Measurements from ENCODE around the gene RPL27A.
A peak's percentile ranks its signal among the peaks of the same experiment; 100 is the strongest.

RPL27A gene

DNA sequence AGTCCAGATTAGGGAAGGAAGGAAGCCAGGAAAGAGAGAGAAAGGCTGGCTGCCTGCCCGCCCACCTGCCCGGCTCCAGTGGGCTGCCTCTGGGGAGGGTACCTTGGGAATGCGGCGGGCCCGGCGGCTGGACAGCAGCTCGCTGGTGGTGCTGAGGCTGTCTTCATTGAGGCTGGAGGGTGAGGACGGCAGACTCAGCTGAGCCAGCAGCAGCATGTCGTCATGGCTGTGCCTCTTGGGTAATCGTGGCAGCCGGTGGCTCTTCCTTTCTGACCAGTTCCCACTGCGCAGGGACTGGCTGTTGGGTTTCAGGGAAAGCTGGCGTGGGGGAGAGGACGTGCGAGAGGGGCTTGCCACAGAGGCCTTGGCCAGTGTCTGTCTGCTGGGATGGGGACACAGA, 32.9 kb downstream of the RPL27A start:
- POLR2A ChIA-PET (ENCODE audit: low non-redundant PET): no interaction called here
- TF ChIP-seq, protein P1, sequence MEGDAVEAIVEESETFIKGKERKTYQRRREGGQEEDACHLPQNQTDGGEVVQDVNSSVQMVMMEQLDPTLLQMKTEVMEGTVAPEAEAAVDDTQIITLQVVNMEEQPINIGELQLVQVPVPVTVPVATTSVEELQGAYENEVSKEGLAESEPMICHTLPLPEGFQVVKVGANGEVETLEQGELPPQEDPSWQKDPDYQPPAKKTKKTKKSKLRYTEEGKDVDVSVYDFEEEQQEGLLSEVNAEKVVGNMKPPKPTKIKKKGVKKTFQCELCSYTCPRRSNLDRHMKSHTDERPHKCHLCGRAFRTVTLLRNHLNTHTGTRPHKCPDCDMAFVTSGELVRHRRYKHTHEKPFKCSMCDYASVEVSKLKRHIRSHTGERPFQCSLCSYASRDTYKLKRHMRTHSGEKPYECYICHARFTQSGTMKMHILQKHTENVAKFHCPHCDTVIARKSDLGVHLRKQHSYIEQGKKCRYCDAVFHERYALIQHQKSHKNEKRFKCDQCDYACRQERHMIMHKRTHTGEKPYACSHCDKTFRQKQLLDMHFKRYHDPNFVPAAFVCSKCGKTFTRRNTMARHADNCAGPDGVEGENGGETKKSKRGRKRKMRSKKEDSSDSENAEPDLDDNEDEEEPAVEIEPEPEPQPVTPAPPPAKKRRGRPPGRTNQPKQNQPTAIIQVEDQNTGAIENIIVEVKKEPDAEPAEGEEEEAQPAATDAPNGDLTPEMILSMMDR (conservative IDR thresholded peaks at IDR 0.05; ENCODE audit: low read depth): no peak
- DNase-seq (ENCODE audit: low spot score): no peak
- CTCF ChIA-PET: no interaction called here
- H3K27ac ChIP-seq: peak overlapping the region; percentile 96

DNA sequence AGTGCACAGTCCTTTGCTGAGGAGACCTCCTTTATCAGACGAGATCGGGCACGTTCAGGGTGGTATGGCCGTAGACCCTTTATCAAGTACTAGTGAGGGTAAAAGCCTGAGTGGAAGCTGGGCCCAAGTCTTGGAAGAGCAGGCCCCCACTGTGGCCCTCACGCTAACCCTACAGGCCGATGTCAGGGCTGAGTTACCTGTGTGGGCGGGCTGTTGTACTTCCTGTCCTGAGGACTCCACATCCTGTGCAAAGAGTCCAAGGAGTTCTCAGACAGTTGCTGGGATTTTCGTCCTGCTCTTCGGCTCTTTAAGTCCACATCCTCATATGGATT, 34.9 kb downstream of the RPL27A start:
- ChIA-PET POLR2A (ENCODE audit: low non-redundant PET) (no interaction called here), CTCF (no interaction called here)
- TF ChIP-seq, protein P1 (conservative IDR thresholded peaks at IDR 0.05; ENCODE audit: low read depth): no peak
- H3K27ac ChIP-seq: peak overlapping the region; percentile 96
- no peak for DNase-seq (ENCODE audit: low spot score)

DNA sequence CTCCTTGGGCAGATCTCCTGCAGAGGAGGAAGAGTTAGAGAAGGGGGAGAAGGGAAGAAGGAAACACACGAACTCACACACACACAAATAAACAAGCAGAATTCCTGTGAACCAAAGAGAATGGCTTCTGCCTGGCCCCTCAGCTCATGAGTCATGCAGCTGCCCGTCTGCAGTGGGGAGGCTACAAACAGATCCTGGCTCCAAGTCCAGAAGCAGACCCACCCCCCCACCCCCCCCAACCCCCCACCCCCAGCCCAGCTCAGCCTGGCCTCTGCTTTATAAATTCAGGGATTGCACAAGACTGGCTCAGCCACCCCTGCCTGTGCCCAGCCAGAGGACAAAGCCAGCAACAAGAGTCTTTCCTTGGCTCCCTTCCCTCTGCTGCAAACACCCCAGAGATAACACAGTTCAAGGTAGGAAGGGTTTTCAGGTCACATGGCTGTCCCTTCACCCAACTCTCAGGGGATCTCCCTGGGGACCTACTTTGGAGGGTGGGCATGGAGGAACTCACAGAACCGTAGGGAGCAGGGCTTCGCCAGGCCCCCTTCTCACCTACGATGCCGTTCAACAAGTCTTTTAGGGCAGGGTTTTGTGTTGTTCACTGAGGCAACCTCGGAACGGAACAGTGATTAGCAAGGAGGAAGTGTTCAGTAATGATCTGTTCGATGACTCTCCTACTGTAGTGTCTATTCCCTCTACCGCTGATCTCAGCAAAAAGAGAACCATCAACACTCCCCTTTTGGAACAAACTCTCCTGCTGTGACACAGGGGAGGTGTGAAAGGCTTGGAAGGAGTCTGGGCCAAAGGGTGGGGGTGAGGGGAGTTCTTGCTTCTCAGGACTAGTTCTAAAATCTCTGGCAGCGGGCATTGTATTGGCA, 35.5 kb downstream of the RPL27A start:
- TF ChIP-seq, protein P1 (conservative IDR thresholded peaks at IDR 0.05; ENCODE audit: low read depth): no peak
- DNase-seq (ENCODE audit: low spot score): peak; percentile 64
- peak overlapping the region; percentile 96 for H3K27ac ChIP-seq
- POLR2A ChIA-PET (ENCODE audit: low non-redundant PET): no interaction called here
- CTCF ChIA-PET: no interaction called here

DNA sequence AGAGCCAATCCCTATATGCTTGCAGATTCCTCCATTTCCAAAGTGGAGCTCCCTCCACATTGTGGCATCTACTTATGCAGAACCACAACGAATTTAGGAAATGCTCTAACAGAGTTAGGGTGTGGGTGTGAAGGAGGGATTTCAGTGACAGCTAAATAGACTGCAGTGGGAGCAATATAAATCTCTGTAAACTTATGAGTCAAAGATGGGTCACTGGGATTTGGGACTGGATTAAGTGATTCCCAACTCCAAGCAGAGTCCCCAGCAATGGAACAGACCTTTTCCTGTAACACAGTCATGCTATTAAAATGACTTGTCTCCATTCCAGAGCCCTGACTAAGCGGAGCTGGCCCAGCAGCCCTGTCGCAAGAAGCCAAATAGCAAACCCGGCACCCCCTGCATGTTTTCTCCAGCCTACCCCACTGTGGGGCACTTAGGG, 36.6 kb downstream of the RPL27A start:
- ChIA-PET POLR2A (ENCODE audit: low non-redundant PET) (no interaction called here), CTCF (no interaction called here)
- peak; percentile 85 for DNase-seq (ENCODE audit: low spot score)
- TF ChIP-seq, protein P1 (conservative IDR thresholded peaks at IDR 0.05; ENCODE audit: low read depth): no peak
- H3K27ac ChIP-seq: peak overlapping the region; percentile 96

DNA sequence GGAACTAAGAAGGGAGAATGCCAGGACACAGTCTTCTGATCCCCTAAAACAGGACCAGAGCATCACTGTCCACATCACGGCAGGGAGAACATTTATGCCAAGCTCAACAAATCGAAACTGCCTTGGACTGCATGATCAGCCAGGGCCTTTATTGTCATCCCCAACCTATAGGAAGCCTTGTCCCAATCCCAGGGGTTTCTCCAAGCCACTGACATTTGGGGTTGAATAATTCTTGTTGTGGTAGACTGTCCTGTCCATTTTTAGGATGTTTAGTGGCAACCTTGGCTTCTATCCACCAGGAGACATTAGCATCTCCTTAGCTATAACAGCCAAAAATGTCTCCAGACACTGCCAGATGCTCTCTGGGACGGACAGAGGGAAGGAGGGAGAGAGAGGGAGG, 37.1 kb downstream of the RPL27A start:
- ChIA-PET CTCF (interaction anchor here (0.7 kb wide), 1 partner anchor 121 kb away, joined by 3 read pairs; no protein-coding TSS in a partner anchor), POLR2A (ENCODE audit: low non-redundant PET) (interaction anchor here (0.7 kb wide), 1 partner anchor 151 kb away, joined by 3 read pairs; no protein-coding TSS in a partner anchor)
- TF ChIP-seq, protein P1 (conservative IDR thresholded peaks at IDR 0.05; ENCODE audit: low read depth): no peak
- DNase-seq (ENCODE audit: low spot score): no peak
- H3K27ac ChIP-seq: peak overlapping the region; percentile 96

DNA sequence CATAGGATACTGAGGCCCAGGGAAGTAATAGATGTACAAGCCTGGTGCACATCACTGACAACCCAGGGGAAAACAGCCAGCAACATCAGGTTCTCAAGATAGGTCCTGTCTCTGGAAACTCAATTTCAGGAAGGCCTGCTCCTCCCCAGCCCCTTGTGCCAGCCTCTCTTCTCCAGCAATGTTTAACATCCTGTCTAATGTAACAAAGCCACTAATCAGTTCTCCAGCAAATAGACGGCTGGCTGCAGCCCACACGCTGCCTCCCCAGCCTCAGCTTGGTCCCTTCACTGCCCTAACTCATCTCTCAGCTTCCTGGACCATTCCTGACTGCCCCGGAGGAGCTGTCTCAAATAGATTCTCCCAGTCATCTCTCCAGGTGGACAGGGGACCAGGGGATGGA, 37.8 kb downstream of the RPL27A start:
- DNase-seq (ENCODE audit: low spot score): no peak
- TF ChIP-seq, protein P1 (conservative IDR thresholded peaks at IDR 0.05; ENCODE audit: low read depth): no peak
- ChIA-PET CTCF (interaction anchor here (0.6 to 0.7 kb wide), 2 partner anchors 122 to 186 kb away, joined by 3 to 6 read pairs; no protein-coding TSS in a partner anchor), POLR2A (ENCODE audit: low non-redundant PET) (interaction anchor here (0.7 kb wide), 1 partner anchor 150 kb away, joined by 3 read pairs; no protein-coding TSS in a partner anchor)
- H3K27ac ChIP-seq: peak overlapping the region; percentile 96
